Urinary bladder (tissue), 4 donors: ENCODE data around the gene TMEM163. TPM values are rescaled to one million over a fixed set of nuclear protein-coding genes. Genes with fewer than 3 reads are reported as not detected.
"Not testable (repeated sequence)": the region's sequence is repeated elsewhere in the genome, so short reads cannot be mapped to it uniquely, and the experiment has no call there.

Experiments used
- DNase-seq: peaks from one replicate; pipeline ENCODE4 v3.0.0-alpha.2; 2015; ENCODE audit errors: extremely low spot score
- H3K27ac ChIP-seq: one replicate; pipeline ENCODE4 v1.5.1; 2013; ENCODE audit warnings: low read depth, mild to moderate bottlenecking, moderate library complexity
- H3K36me3 ChIP-seq: one replicate; pipeline ENCODE4 v1.6.1; 2013; ENCODE audit warnings: mild to moderate bottlenecking, moderate library complexity; ENCODE audit not compliant: insufficient read depth
- H3K4me1 ChIP-seq: one replicate; pipeline ENCODE4 v1.6.1; 2013; ENCODE audit warnings: mild to moderate bottlenecking, moderate library complexity; ENCODE audit not compliant: insufficient read depth
- H3K4me3 ChIP-seq: one replicate; pipeline ENCODE4 v1.5.1; 2013; ENCODE audit warnings: low read depth, low read length
- WGBS: extraction: QIAGEN DNeasy Blood & Tissue Kit; methylation state at CpG from one replicate; pipeline ENCODE4 v1.1.7; 2013; 5-methylcytosine and 5-hydroxymethylcytosine counted together
- polyA plus RNA-seq: library from polyadenylated mRNA; stranded (reverse); fragments of 200-250 nt; gene quantifications from one replicate; pipeline ENCODE4 v1.2.3, GENCODE V29; 2013
- total RNA-seq: library from RNA; depleted of rRNA; stranded (reverse); fragments of >200 nt; gene quantifications from one replicate; pipeline ENCODE4 v1.2.3, GENCODE V29; 2014
- donor health status: healthy with polysubstance abuse.
- donor health status: healthy.

Gene TMEM163
- total and polyA plus RNA-seq, 2 donors = 1.6 to 2.4 TPM

DNA sequence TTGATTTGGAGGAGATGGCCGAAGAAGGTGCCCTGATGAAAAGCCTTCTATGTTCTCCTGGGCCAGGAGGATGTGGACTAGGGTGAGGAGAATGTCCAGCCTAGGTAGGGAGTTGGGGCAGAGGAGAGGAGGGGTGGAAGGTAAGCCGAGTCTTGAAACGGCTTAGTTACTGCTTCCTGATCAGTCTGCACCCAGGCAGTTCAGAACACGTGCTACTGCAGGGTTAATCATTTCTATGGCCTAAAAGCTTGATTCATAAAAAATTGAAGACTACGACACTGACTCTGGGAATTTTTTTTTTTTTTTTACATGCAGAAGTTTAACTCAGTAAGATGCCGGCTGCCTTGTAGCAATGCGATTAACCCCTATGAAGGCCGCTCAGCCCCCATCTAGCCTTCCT, 125.3 kb downstream of the TMEM163 start:
- H3K27ac ChIP-seq = no peak overlapping the region
- no peak overlapping the region for H3K4me3 ChIP-seq
- H3K4me1 ChIP-seq = no peaks in the 10 kb centered on the region
- H3K36me3 ChIP-seq = no peaks in the 10 kb centered on the region
- no peak for DNase-seq
- 71% methylated on average over 8 of the region's 8 CpGs for WGBS

GRCh38 chr2:134592377-134592776, 126.4 kb downstream of the TMEM163 start:
- Histone ChIP-seq H3K27ac (no peak overlapping the region), H3K36me3 (no peaks in the 10 kb centered on the region), H3K4me1 (no peaks in the 10 kb centered on the region), H3K4me3 (no peak overlapping the region)
- DNase-seq = no peak
- 52% methylated on average over 1 of the region's 1 CpG for WGBS

- Histone ChIP-seq H3K27ac (no peak overlapping the region), H3K4me1 (no peaks in the 10 kb centered on the region), H3K4me3 (no peak overlapping the region), H3K36me3 (no peaks in the 10 kb centered on the region)
- no peak for DNase-seq
- 76% methylated on average over 1 of the region's 1 CpG for WGBS
Measured at GRCh38 chr2:134591526-134591925, 127.3 kb downstream of the TMEM163 start.

DNA sequence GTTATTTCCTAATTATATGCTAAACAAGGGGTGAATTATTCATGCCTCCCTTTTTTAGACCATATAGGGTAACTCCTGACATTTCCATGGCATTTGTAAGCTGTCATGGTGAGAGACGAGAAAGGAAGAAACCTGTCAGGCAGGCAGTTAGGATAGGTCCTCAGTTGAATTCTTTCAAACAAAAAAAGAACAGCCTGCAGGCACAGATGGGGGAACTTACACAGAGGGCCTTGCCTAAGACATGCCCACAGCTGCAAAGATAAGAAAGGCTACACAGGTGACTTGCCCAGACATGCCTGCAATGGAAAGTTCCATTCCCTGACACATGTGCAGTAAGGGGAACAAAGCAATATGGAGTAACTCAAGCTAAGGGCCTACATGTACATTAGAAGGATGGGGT, 128.1 kb downstream of the TMEM163 start:
- Histone ChIP-seq H3K27ac (no peak overlapping the region), H3K36me3 (no peaks in the 10 kb centered on the region), H3K4me3 (no peak overlapping the region), H3K4me1 (no peaks in the 10 kb centered on the region)
- WGBS = 88% methylated on average over 1 of the region's 1 CpG
- no peak for DNase-seq

- not testable (repeated sequence) for H3K4me1 ChIP-seq, H3K4me3 ChIP-seq, H3K36me3 ChIP-seq, DNase-seq, H3K27ac ChIP-seq
- 64% methylated on average over 4 of the region's 4 CpGs for WGBS
Measured at GRCh38 chr2:134589171-134590083, 129.4 kb downstream of the TMEM163 start.

DNA sequence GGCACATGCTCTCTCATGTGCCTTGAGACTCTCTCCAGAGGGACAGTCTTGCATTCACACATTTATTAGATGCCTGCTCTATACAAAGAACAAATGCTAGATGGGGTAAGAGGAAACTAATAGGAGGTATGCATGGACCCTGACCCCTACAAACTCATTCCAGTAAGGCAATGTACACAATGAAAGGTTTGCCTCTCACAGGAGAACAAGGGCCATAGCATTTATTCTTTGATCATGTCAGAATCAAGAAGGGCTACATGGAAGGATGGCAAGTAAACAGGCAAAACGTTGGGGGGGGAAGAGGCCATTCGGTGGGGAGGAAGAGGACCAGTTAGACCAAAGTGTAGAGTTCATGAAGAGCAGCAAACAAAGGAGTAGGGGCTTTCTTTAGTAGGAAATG, 130.2 kb downstream of the TMEM163 start:
- WGBS = 77% methylated on average over 2 of the region's 2 CpGs
- Histone ChIP-seq H3K4me1 (no peaks in the 10 kb centered on the region), H3K36me3 (no peaks in the 10 kb centered on the region), H3K4me3 (no peak overlapping the region), H3K27ac (no peak overlapping the region)
- DNase-seq = no peak

DNA sequence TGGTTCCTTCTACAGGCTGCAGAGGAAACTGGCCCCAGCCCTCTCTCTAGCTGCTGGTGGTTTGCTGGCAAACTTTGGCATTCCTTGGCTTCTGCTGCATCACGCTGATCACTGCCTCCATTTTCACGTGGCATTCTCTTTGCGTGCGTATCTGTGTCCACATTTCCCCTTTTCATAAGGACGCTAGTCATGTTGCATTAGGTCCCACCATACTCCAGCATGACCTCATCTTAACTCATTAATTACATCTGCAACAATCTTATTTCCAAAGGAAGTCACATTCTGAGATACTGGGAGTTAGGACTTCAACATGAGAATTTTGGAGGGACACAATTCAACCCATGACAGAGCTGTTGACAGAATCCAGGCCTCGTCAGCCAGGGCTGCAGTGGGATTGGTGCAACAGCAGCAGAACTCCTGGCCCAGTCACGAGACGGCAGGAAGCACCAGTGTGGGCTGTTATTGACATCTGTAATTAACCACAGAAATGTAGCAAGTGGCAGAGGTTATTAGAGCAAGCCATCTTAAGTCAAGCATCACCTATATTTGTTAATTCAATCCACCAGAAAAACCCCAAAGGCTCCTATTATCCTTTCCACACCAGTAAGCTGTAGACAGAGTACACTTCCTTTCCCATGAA, 132.4 kb downstream of the TMEM163 start:
- WGBS = 70% methylated on average over 8 of the region's 8 CpGs
- H3K4me1 ChIP-seq = no peaks in the 10 kb centered on the region
- no peak for DNase-seq
- H3K36me3 ChIP-seq = no peaks in the 10 kb centered on the region
- no peak overlapping the region for H3K27ac ChIP-seq
- H3K4me3 ChIP-seq = no peak overlapping the region

DNA sequence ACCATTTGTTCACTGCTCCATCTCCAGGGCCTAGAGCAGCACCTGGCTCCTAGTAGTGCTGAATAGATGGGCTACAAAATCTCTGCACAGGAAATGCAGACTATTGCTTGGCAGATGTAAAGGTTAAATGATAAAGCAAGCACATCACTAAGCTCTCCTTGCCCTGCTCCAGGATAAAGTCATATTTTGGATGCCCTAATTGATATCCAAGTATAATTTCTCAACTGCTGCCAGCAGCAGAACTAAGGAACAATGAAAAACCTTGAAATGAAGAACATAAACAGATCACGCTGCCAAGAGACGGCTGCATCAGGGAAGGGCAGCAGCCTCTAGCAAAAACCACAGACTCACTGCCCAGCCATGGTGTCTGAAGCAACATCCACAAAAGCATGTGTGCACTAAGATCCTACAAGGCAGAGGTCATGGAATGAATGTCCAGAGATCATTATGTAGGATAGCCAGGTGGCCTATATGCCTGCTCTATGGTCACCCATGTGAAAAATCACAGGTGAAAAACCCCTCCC, 134.7 kb downstream of the TMEM163 start:
- 45% methylated on average over 2 of the region's 2 CpGs for WGBS
- no peak for DNase-seq
- Histone ChIP-seq H3K4me1 (no peaks in the 10 kb centered on the region), H3K27ac (no peak overlapping the region), H3K4me3 (no peak overlapping the region), H3K36me3 (no peaks in the 10 kb centered on the region)

- Histone ChIP-seq H3K27ac (no peak overlapping the region), H3K36me3 (no peaks in the 10 kb centered on the region), H3K4me1 (no peaks in the 10 kb centered on the region), H3K4me3 (no peak overlapping the region)
- no peak for DNase-seq
- 77% methylated on average over 6 of the region's 6 CpGs for WGBS
Measured at GRCh38 chr2:134583462-134583861, 135.3 kb downstream of the TMEM163 start.

DNA sequence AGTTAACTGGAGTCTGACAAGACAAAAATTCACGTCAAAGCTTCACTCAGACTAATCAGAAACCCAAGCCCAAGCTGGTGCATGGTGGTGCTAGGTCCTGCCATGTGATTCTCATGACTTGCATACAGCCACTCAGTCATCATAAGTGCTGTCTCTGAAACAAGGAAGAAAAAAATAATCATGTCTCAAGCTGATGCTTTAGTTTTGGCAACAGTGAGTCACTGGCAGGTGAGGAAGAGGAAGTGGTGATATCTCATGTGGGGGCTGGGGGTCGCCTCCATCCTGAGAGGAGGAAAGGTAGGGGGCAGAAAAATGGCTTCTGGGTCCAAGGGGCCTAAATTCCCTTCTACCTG, 136.3 kb downstream of the TMEM163 start:
- Histone ChIP-seq H3K4me3 (no peak overlapping the region), H3K27ac (no peak overlapping the region), H3K36me3 (no peaks in the 10 kb centered on the region), H3K4me1 (no peaks in the 10 kb centered on the region)
- WGBS = 66% methylated on average over 2 of the region's 2 CpGs
- no peak for DNase-seq

DNA sequence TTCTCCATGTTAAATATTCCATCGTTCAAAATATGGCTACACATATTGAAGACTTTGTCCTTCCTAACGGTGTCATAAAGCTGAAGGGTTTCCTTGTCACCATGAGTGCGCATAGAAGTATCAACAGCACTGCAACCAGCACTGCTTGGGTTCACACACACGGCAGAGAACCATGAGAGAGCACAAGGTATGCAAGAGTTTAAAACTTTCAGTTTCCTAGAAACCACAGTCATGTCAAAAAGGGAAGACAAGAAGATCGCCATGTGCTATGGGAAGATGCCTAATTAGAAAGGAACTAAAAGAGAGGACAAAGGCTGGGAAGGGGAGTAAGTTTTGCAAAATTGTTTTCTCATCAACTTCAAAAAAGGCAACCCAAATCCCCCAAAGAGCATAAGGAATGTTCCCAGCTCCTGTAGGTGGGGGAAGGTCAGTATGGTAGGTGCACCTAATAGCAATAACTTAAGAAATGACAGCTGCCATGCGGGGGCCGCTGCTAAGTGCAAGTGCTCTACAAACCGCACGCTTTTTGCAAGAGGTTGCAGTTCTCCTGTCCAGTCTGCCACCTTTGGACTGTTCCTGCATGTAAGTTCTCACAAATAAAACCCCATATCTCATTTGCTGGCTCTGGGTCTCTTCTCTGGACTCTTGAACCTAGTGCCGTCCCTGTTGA, 136.8 kb downstream of the TMEM163 start:
- Histone ChIP-seq H3K36me3 (no peaks in the 10 kb centered on the region), H3K4me1 (no peaks in the 10 kb centered on the region), H3K27ac (no peak overlapping the region), H3K4me3 (no peak overlapping the region)
- 91% methylated on average over 10 of the region's 10 CpGs for WGBS
- DNase-seq = no peak

DNA sequence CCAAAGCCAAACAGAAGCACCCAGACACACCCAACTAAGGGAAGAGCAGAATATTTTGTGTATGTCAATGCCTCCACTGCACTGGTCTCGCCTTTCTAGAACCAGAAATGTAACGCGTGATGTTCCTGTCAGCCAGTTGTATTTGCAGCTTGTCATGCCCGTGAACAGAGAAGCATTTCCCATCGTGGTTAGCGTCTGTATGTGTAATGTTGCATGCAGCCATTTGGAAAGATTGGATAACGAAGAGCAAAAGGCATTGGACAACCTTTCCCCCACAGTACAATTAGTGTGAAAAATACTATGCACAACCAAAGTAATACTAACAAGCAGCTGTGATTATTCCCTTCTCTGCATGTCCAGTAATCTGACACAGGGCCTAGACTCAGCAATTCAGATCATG, 140.5 kb downstream of the TMEM163 start:
- 76% methylated on average over 7 of the region's 7 CpGs for WGBS
- Histone ChIP-seq H3K36me3 (no peaks in the 10 kb centered on the region), H3K27ac (no peak overlapping the region), H3K4me3 (no peak overlapping the region), H3K4me1 (no peaks in the 10 kb centered on the region)
- DNase-seq = no peak

DNA sequence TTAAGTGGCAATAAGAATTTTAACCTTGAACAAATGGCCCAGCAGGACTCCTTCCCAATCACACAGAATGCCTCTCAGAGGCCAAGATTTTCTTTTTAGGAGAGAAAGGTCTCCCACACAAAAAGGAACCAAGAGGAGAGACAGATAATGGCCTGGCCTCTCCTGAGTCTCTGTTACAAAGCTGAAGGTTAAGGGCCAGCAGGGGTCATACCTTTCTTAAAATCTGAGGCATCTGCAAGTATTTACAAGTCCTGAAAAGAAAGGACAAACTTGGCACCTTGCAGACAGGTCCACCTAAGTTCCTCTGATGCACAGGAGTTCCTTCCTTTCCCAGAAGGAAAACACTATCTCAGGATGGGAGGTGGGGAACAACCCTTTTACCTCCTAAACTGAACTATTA, 142.3 kb downstream of the TMEM163 start:
- Histone ChIP-seq H3K4me3 (no peak overlapping the region), H3K4me1 (no peaks in the 10 kb centered on the region), H3K36me3 (no peaks in the 10 kb centered on the region), H3K27ac (no peak overlapping the region)
- no peak for DNase-seq

DNA sequence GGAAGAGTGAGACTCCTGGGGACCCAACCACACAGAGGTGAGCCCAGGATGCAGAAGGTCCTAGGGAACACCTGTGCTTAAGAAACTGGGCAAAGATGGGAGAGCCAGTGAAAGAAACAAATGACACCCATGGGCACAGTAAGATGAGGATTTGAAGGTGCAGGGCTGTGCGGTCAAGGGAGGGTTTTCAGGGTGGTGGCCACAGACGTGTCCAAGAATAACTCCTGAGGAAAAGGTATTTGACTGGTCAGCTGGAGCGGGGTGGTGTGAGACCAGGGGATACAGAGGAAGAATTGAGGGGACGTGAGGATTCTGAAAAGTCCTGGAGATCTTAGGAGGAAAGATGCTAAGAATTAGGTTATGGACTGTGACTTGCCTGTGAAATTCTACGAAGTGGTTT, 142.9 kb downstream of the TMEM163 start:
- Histone ChIP-seq H3K4me1 (no peaks in the 10 kb centered on the region), H3K36me3 (no peaks in the 10 kb centered on the region), H3K4me3 (no peak overlapping the region), H3K27ac (no peak overlapping the region)
- DNase-seq = no peak
- WGBS = 89% methylated on average over 5 of the region's 5 CpGs
